B cell (primary cell): ENCODE results near the gene THADA. TPM values are rescaled to one million over a fixed set of nuclear protein-coding genes. Genes with fewer than 3 reads are reported as not detected.

Experiments used
- ATAC-seq: fragments of 200-7000 bp; cut with Tn5 transposase; one replicate; pipeline ENCODE4 v1.10.0; 2021; ENCODE audit warnings: low read depth, mild to moderate bottlenecking, moderate number of reproducible peaks, moderate library complexity
- CTCF ChIA-PET: fragments of 350-600 bp; sonication (Branson Sonifier 250); formaldehyde crosslinking; loops from one replicate; lab custom pipeline; 2021; ENCODE audit warnings: antibody characterized with exemption, inconsistent platforms; lab: Charles Lee
- POLR2A ChIA-PET: fragments of 350-600 bp; sonication (Branson Sonifier 250); formaldehyde crosslinking; loops from one replicate; lab custom pipeline; 2021; ENCODE audit warnings: antibody characterized with exemption; lab: Charles Lee
- DNase-seq: peaks from one replicate; pipeline ENCODE4 v3.0.0; 2013
- H2AFZ ChIP-seq: 2 replicates; pipeline ENCODE4 v1.6.1; 2012; ENCODE audit warnings: mild to moderate bottlenecking, low read depth, low read length; ENCODE audit not compliant: insufficient read depth, poor library complexity, severe bottlenecking
- H3K27ac ChIP-seq, 2 donors: 1 replicate in 1 of 2; 2 replicates in 1 of 2; pipeline ENCODE4 v1.5.1; 2012 to 2013; ENCODE audit warnings: low read length in 2 of 2, mild to moderate bottlenecking in 2 of 2, moderate library complexity in 1 of 2
- H3K27me3 ChIP-seq, 4 experiments: fragments of 200-600 bp in 1 of 4; sonication (generic) in 1 of 4; replicated peaks in 1 of 4; 1 replicate in 2 of 4; 2 replicates in 2 of 4; pipeline versions ENCODE4 v1.6.1 to v1.7.0; 2013 to 2016; ENCODE audit warnings: low read length in 3 of 4, mild to moderate bottlenecking in 2 of 4, mixed read lengths in 1 of 4, moderate library complexity in 1 of 4; ENCODE audit not compliant: insufficient read depth in 4 of 4, control insufficient read depth in 3 of 4; ENCODE audit errors: control extremely low read depth in 1 of 4
- H3K36me3 ChIP-seq, 2 experiments: replicated peaks in 1 of 2; 1 replicate in 1 of 2; 2 replicates in 1 of 2; pipeline versions ENCODE4 v1.6.1 to v1.7.1; 2013; ENCODE audit warnings: low read length in 1 of 2; ENCODE audit not compliant: insufficient read depth in 2 of 2, control insufficient read depth in 1 of 2; ENCODE audit errors: control extremely low read depth in 1 of 2, extremely low read depth in 1 of 2
- H3K4me1 ChIP-seq, 2 donors: fragments of 200-600 bp in 1 of 2; sonication (generic) in 1 of 2; 1 replicate in 1 of 2; 2 replicates in 1 of 2; pipeline versions ENCODE4 v1.5.1 to v1.6.1; 2013 to 2017; ENCODE audit warnings: low read length in 2 of 2; ENCODE audit not compliant: control insufficient read depth in 2 of 2, insufficient read depth in 2 of 2
- H3K4me2 ChIP-seq: replicated peaks from 2 replicates; pipeline ENCODE3; 2012; ENCODE audit warnings: mild to moderate bottlenecking, low read depth, low read length; ENCODE audit not compliant: poor library complexity, severe bottlenecking
- H3K4me3 ChIP-seq, 5 experiments: fragments of 200-600 bp in 1 of 5; sonication (generic) in 1 of 5; 1 replicate in 3 of 5; 2 replicates in 2 of 5; pipeline versions ENCODE4 v1.5.1 to v1.7.0; 2011 to 2016; ENCODE audit warnings: low read length in 4 of 5, mild to moderate bottlenecking in 4 of 5, low read depth in 2 of 5, control low read depth in 1 of 5, moderate library complexity in 1 of 5; ENCODE audit not compliant: insufficient read depth in 1 of 5; ENCODE audit errors: control extremely low read depth in 1 of 5, extremely low read depth in 1 of 5
- H3K79me2 ChIP-seq: fragments of 200-600 bp; sonication (generic); one replicate; pipeline ENCODE4 v1.6.0; 2016; ENCODE audit warnings: low read length; ENCODE audit not compliant: control insufficient read depth, insufficient read depth
- H3K9ac ChIP-seq: fragments of 200-600 bp; sonication (generic); 2 replicates; pipeline ENCODE4 v1.6.1; 2017; ENCODE audit warnings: mild to moderate bottlenecking, low read length, moderate library complexity
- H3K9me3 ChIP-seq, 3 donors: one replicate each; pipeline versions ENCODE4 v1.6.1 to v1.7.1; 2013; ENCODE audit warnings: low read length in 2 of 3; ENCODE audit not compliant: control insufficient read depth in 2 of 3, insufficient read depth in 1 of 3; ENCODE audit errors: control extremely low read depth in 1 of 3
- H4K20me1 ChIP-seq: 2 replicates; pipeline ENCODE4 v1.6.0; 2012; ENCODE audit warnings: mild to moderate bottlenecking, low read length; ENCODE audit not compliant: insufficient read depth, control insufficient read depth, poor library complexity, severe bottlenecking
- H3K27ac Mint-ChIP-seq: one replicate; pipeline ENCODE4 v1.8.0; 2021; ENCODE audit warnings: mixed read lengths
- H3K27me3 Mint-ChIP-seq: one replicate; pipeline ENCODE4 v1.8.0; 2021; ENCODE audit warnings: mixed read lengths
- H3K4me1 Mint-ChIP-seq: one replicate; pipeline ENCODE4 v1.8.0; 2021; ENCODE audit warnings: mixed read lengths
- H3K4me3 Mint-ChIP-seq: one replicate; pipeline ENCODE4 v1.8.0; 2021; ENCODE audit warnings: mixed read lengths
- H3K9me3 Mint-ChIP-seq: one replicate; pipeline ENCODE4 v1.8.0; 2022; ENCODE audit warnings: mixed read lengths; ENCODE audit not compliant: insufficient read depth
- EZH2 ChIP-seq: IDR thresholded peaks from 2 replicates; pipeline ENCODE4 v1.6.1; 2012; ENCODE audit warnings: borderline replicate concordance, low read depth, mild to moderate bottlenecking, moderate library complexity, low read length; ENCODE audit not compliant: insufficient read depth, poor library complexity, severe bottlenecking
- WGBS: methylation state at CpG from one replicate; pipeline ENCODE4 v1.1.5; 2013; ENCODE audit warnings: missing lambda C conversion rate; ENCODE audit not compliant: insufficient coverage; 5-methylcytosine and 5-hydroxymethylcytosine counted together
- intact Hi-C: fragments of 100-400 bp; cut with micrococcal nuclease; formaldehyde crosslinking; loops from one replicate; pipeline ENCODE4 v1.10.0; 2022
- polyA plus RNA-seq: library from polyadenylated mRNA; depleted of rRNA; stranded (reverse); fragments of >200 nt; gene quantifications from 2 replicates; pipeline ENCODE4 v1.2.3, GENCODE V29; 2012
- total RNA-seq, 2 donors: library from RNA; stranded (reverse); fragments of 120-200 nt in 1 of 2; gene quantifications; 1 replicate in 1 of 2; 2 replicates in 1 of 2; pipeline versions ENCODE4 v1.2.3 to v1.2.4, GENCODE V29; 2013 to 2022
- TF ChIP-seq, protein P1 (sequence below): fragments of 200-600 bp; IDR thresholded peaks from one replicate; pipeline ENCODE4 v1.8.0; 2022; ENCODE audit warnings: antibody characterized with exemption, mild to moderate bottlenecking

Gene THADA
- total and polyA plus RNA-seq, 2 donors (not counting 1 experiment from before 2014, with no cell fraction given) = 17.6 to 48.5 TPM

DNA sequence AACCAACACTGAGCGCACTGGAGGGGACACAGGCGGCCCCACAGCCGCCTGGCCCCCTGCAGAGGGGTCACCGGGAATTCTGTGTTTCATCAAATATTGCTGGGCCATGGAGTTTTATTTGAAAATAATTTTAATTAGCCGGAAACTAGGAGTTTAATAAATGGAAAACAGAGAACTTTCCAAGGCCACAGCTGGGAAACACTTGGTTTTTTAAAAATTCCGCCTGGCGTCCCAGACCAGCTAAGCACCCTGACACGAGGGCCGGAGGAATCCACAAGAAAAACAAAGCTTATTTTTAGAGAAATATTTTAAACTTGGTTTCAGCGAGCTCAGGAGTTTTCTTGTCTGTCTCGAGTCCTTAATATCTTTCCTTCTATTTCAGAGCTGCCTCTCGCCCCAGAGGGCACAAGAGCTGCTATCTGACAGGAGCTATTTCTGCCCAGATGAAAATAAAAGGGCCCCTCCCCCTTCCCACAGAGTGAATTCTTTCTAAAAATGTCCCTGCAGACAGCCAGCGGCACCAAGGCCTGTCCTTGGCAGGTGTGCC is 377.6 kb downstream of the THADA start:
- Histone ChIP-seq H3K79me2 (peaks cover 37% of the 10 kb centered on the region), H3K4me3 (peak overlapping the region in 4 of 5 experiments; percentile 42 to 92 (median 86)), H3K27me3 (no peaks in the 10 kb centered on the region), H4K20me1 (peaks cover 7% of the 10 kb centered on the region), H3K9ac (peak overlapping the region; percentile 86), H2AFZ (peak overlapping the region; percentile 48), H3K4me2 (peak overlapping the region; percentile 85), H3K4me1 (peaks cover 55 to 63% of the 10 kb centered on the region in 2 donors), H3K9me3 (peaks cover 0 to 5% (median 0%) of the 10 kb centered on the region in 3 donors), H3K36me3 (peaks cover 0 to 16% of the 10 kb centered on the region in 2 experiments), H3K27ac (peak overlapping the region; percentile 87 to 90)
- Mint-ChIP-seq H3K27ac (peak overlapping the region; percentile 94), H3K9me3 (no peaks in the 10 kb centered on the region), H3K4me1 (peaks cover 59% of the 10 kb centered on the region), H3K27me3 (no peaks in the 10 kb centered on the region), H3K4me3 (peak overlapping the region; percentile 87)
- WGBS = 0% methylated on average over 4 of the region's 13 CpGs
- POLR2A ChIA-PET = interaction anchor here (0.7 to 13.4 kb wide), 16 partner anchors 8 to 270 kb away, joined by 3 to 561 read pairs (median 4); partner anchors contain the start of gene ZFP36L2
- ATAC-seq = no peak
- CTCF ChIA-PET = interaction anchor here (0.7 to 21.8 kb wide), 11 partner anchors 8 to 245 kb away, joined by 3 to 650 read pairs (median 4); partner anchors contain the start of gene ZFP36L2
- intact Hi-C loops = loop anchor here (1.0 kb wide), 1 partner anchor 23 kb away; no protein-coding TSS in a partner anchor
- no peak for TF ChIP-seq EZH2
- TF ChIP-seq, protein P1, sequence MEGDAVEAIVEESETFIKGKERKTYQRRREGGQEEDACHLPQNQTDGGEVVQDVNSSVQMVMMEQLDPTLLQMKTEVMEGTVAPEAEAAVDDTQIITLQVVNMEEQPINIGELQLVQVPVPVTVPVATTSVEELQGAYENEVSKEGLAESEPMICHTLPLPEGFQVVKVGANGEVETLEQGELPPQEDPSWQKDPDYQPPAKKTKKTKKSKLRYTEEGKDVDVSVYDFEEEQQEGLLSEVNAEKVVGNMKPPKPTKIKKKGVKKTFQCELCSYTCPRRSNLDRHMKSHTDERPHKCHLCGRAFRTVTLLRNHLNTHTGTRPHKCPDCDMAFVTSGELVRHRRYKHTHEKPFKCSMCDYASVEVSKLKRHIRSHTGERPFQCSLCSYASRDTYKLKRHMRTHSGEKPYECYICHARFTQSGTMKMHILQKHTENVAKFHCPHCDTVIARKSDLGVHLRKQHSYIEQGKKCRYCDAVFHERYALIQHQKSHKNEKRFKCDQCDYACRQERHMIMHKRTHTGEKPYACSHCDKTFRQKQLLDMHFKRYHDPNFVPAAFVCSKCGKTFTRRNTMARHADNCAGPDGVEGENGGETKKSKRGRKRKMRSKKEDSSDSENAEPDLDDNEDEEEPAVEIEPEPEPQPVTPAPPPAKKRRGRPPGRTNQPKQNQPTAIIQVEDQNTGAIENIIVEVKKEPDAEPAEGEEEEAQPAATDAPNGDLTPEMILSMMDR = no peak
- DNase-seq = no peak
